GM23248 (cell line): Measurements from ENCODE around the gene KCNQ5. TPM values are rescaled to one million over a fixed set of nuclear protein-coding genes. Genes with fewer than 3 reads are reported as not detected.

Experiments
- DNase-seq: peaks from one replicate; pipeline ENCODE4 v3.0.0-alpha.2; 2015
- H2AFZ ChIP-seq: fragments of 200-600 bp; sonication (generic); 2 replicates; pipeline ENCODE4 v1.6.1; 2016; ENCODE audit warnings: antibody characterized with exemption
- H3F3A ChIP-seq: fragments of 200-600 bp; sonication (generic); 2 replicates; pipeline ENCODE4 v1.6.1; 2016; ENCODE audit warnings: mild to moderate bottlenecking, antibody characterized with exemption, mixed run types; ENCODE audit not compliant: insufficient read depth
- H3K27ac ChIP-seq: fragments of 200-600 bp; sonication (generic); 2 replicates; pipeline ENCODE4 v1.5.1; 2016; ENCODE audit warnings: mild to moderate bottlenecking
- H3K27me3 ChIP-seq: fragments of 200-600 bp; sonication (generic); replicated peaks from 2 replicates; pipeline ENCODE4 v1.6.1; 2016; ENCODE audit warnings: mild to moderate bottlenecking; ENCODE audit not compliant: insufficient read depth
- H3K36me3 ChIP-seq: fragments of 200-600 bp; sonication (generic); 2 replicates; pipeline ENCODE4 v1.6.1; 2016; ENCODE audit warnings: low read depth, mild to moderate bottlenecking
- H3K4me1 ChIP-seq: fragments of 200-600 bp; sonication (generic); 2 replicates; pipeline ENCODE4 v1.6.1; 2016; ENCODE audit warnings: mild to moderate bottlenecking; ENCODE audit not compliant: insufficient read depth
- H3K4me2 ChIP-seq: fragments of 200-600 bp; sonication (generic); one replicate; pipeline ENCODE4 v1.6.1; 2016; ENCODE audit warnings: mild to moderate bottlenecking; ENCODE audit not compliant: unreplicated experiment
- H3K4me3 ChIP-seq: fragments of 200-600 bp; sonication (generic); 2 replicates; pipeline ENCODE4 v1.5.1; 2016; ENCODE audit warnings: mild to moderate bottlenecking
- H3K79me2 ChIP-seq: fragments of 200-600 bp; sonication (generic); 2 replicates; pipeline ENCODE4 v1.6.1; 2016; ENCODE audit warnings: mild to moderate bottlenecking; ENCODE audit not compliant: insufficient read depth
- H3K9ac ChIP-seq: fragments of 200-600 bp; sonication (generic); 2 replicates; pipeline ENCODE4 v1.6.1; 2016; ENCODE audit warnings: mild to moderate bottlenecking
- H3K9me2 ChIP-seq: fragments of 200-600 bp; sonication (generic); 2 replicates; pipeline ENCODE4 v1.6.1; 2016; ENCODE audit warnings: mixed run types, mild to moderate bottlenecking, moderate library complexity; ENCODE audit not compliant: insufficient read depth
- H3K9me3 ChIP-seq: fragments of 200-600 bp; sonication (generic); one replicate; pipeline ENCODE4 v1.6.1; 2017; ENCODE audit warnings: low read depth
- H4K20me1 ChIP-seq: fragments of 200-600 bp; sonication (generic); 2 replicates; pipeline ENCODE4 v1.6.0; 2016; ENCODE audit not compliant: insufficient read depth
- EZH2 ChIP-seq: fragments of 200-600 bp; sonication (generic); IDR thresholded peaks from 2 replicates; pipeline ENCODE4 v1.6.1; 2018; ENCODE audit warnings: antibody characterized with exemption, mild to moderate bottlenecking; ENCODE audit not compliant: insufficient read depth, poor library complexity, severe bottlenecking
- EZH2phosphoT487 ChIP-seq: fragments of 200-600 bp; sonication (generic); IDR thresholded peaks from 2 replicates; pipeline ENCODE4 v1.6.1; 2018; ENCODE audit warnings: antibody characterized with exemption, moderate library complexity, mild to moderate bottlenecking, low read depth; ENCODE audit not compliant: insufficient read depth
- WGBS, 2 experiments: methylation state at CpG; one replicate each; pipeline ENCODE4 v1.1.6; 2015 to 2017; ENCODE audit warnings: low lambda C conversion rate in 2 of 2, low coverage in 1 of 2; ENCODE audit errors: missing lambda C conversion rate in 2 of 2; 5-methylcytosine and 5-hydroxymethylcytosine counted together
- in situ Hi-C: fragments of 300-500 bp; cut with MboI; formaldehyde crosslinking; loops from 2 replicates; pipeline ENCODE4 v1.15.0; 2020
- polyA plus RNA-seq: library from polyadenylated mRNA; unstranded; fragments of >200 nt; fragmentation: Nextera tagmentation; extraction: Ambion mirVana; gene quantifications from 2 replicates; pipeline ENCODE4 v1.2.1, GENCODE V29; 2016
- total RNA-seq: library from RNA; depleted of rRNA; stranded (reverse); fragments of >200 nt; shearing (Covaris generic); gene quantifications from 2 replicates; pipeline ENCODE4 v1.2.3, GENCODE V29; 2014

KCNQ5 gene
- total and polyA plus RNA-seq, 2 experiments from 2014 or later: 5.7 to 10.8 TPM

GRCh38 chr6:72987301-72987700 is 365.4 kb downstream of the KCNQ5 start:
- Histone ChIP-seq H3K4me2 (no peak overlapping the region), H3K4me1 (no peaks in the 10 kb centered on the region), H4K20me1 (no peaks in the 10 kb centered on the region), H3K9ac (no peak overlapping the region), H3K9me3 (no peaks in the 10 kb centered on the region), H3K27ac (no peak overlapping the region), H3K9me2 (no peaks in the 10 kb centered on the region), H3K36me3 (no peaks in the 10 kb centered on the region), H3K27me3 (no peaks in the 10 kb centered on the region), H3F3A (no peaks in the 10 kb centered on the region), H2AFZ (no peak overlapping the region), H3K79me2 (no peaks in the 10 kb centered on the region), H3K4me3 (no peak overlapping the region)
- DNase-seq: no peak
- in situ Hi-C loops: no loop called here
- WGBS, 2 experiments: 84 to 88% methylated on average over 18 to 19 of the region's 19 CpGs
- TF ChIP-seq EZH2 (no peak), EZH2phosphoT487 (no peak)

GRCh38 chr6:72999995-73000394 is 378.1 kb downstream of the KCNQ5 start:
- no peak for DNase-seq
- Histone ChIP-seq H3K79me2 (no peaks in the 10 kb centered on the region), H3F3A (no peaks in the 10 kb centered on the region), H3K27me3 (no peaks in the 10 kb centered on the region), H3K4me2 (no peak overlapping the region), H2AFZ (no peak overlapping the region), H3K9ac (no peak overlapping the region), H3K9me2 (no peaks in the 10 kb centered on the region), H3K27ac (no peak overlapping the region), H4K20me1 (no peaks in the 10 kb centered on the region), H3K4me3 (no peak overlapping the region), H3K4me1 (no peaks in the 10 kb centered on the region), H3K9me3 (no peaks in the 10 kb centered on the region), H3K36me3 (no peaks in the 10 kb centered on the region)
- TF ChIP-seq EZH2 (no peak), EZH2phosphoT487 (no peak)
- 64 to 70% methylated on average over 5 of the region's 5 CpGs for WGBS, 2 experiments
- in situ Hi-C loops: no loop called here

- H3K36me3 ChIP-seq: no peaks in the 10 kb centered on the region
- H2AFZ ChIP-seq: no peak overlapping the region
- WGBS, 2 experiments: 62 to 63% methylated on average over 3 of the region's 3 CpGs
- no peak overlapping the region for H3K4me2 ChIP-seq
- H3K27me3 ChIP-seq: no peaks in the 10 kb centered on the region
- in situ Hi-C loops: no loop called here
- H3K9me2 ChIP-seq: no peaks in the 10 kb centered on the region
- DNase-seq: no peak
- H3K27ac ChIP-seq: no peak overlapping the region
- H3K9ac ChIP-seq: no peak overlapping the region
- H3F3A ChIP-seq: no peaks in the 10 kb centered on the region
- no peak overlapping the region for H3K4me3 ChIP-seq
- H3K9me3 ChIP-seq: no peaks in the 10 kb centered on the region
- no peaks in the 10 kb centered on the region for H4K20me1 ChIP-seq
- H3K79me2 ChIP-seq: no peaks in the 10 kb centered on the region
- H3K4me1 ChIP-seq: no peaks in the 10 kb centered on the region
- TF ChIP-seq EZH2 (no peak), EZH2phosphoT487 (no peak)
Observed at GRCh38 chr6:73000460-73000859, 378.6 kb downstream of the KCNQ5 start.

- Histone ChIP-seq H3K9me2 (no peaks in the 10 kb centered on the region), H3K9ac (no peak overlapping the region), H3K4me1 (peaks cover 11% of the 10 kb centered on the region; the same call in 1 of the 2 replicates), H3F3A (no peaks in the 10 kb centered on the region), H3K9me3 (no peaks in the 10 kb centered on the region), H2AFZ (no peak overlapping the region), H3K79me2 (no peaks in the 10 kb centered on the region), H3K27me3 (no peaks in the 10 kb centered on the region), H3K4me3 (no peak overlapping the region), H3K4me2 (no peak overlapping the region), H3K36me3 (no peaks in the 10 kb centered on the region), H4K20me1 (no peaks in the 10 kb centered on the region), H3K27ac (no peak overlapping the region)
- TF ChIP-seq EZH2 (no peak), EZH2phosphoT487 (no peak)
- in situ Hi-C loops: no loop called here
- DNase-seq: no peak
Observed at GRCh38 chr6:73002588-73002987, 380.7 kb downstream of the KCNQ5 start.

- Histone ChIP-seq H2AFZ (no peak overlapping the region), H3K9ac (no peak overlapping the region), H3K9me2 (no peaks in the 10 kb centered on the region), H4K20me1 (no peaks in the 10 kb centered on the region), H3K79me2 (no peaks in the 10 kb centered on the region), H3F3A (no peaks in the 10 kb centered on the region), H3K27ac (no peak overlapping the region), H3K4me2 (no peak overlapping the region), H3K27me3 (no peaks in the 10 kb centered on the region), H3K4me3 (no peak overlapping the region), H3K9me3 (no peaks in the 10 kb centered on the region), H3K4me1 (peaks cover 11% of the 10 kb centered on the region; the same call in 1 of the 2 replicates), H3K36me3 (0 out of 2 replicates have a peak, but pooled peaks cover 7% of the 10 kb centered on the region)
- no peak for DNase-seq
- in situ Hi-C loops: no loop called here
- TF ChIP-seq EZH2phosphoT487 (no peak), EZH2 (no peak)
- 47 to 48% methylated on average over 3 of the region's 3 CpGs for WGBS, 2 experiments
Observed at GRCh38 chr6:73003302-73003701, 381.4 kb downstream of the KCNQ5 start.
